ENCODE data around the gene SPDEF.

DNA sequence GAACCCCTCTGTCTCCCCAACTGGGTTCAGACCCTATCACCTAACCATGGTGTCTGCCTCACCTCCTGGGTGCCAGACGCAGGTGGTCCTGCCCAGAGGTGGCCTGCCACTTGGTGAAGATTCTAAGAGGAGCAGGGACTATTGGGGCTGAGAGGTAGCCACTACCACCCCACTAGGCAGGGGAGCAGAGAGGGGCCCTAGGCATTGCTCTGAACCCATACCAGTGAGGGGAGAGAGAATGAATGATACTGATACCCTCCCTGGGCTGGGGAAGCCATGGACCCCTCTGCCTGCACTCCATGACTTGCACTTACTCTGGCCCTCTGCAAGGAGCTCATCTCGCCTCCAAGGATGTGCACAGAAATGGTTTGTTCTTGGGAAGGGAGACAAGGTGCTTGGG, 31.7 kb upstream of the SPDEF start:
- no peak for TF ChIP-seq CTCF (IDR thresholded peaks at IDR 0.05)
- no peak for TF ChIP-seq EZH2phosphoT487 (IDR thresholded peaks at IDR 0.05)
